HepG2 (cell line): ENCODE results near the gene CALR. TPM values are rescaled to one million over a fixed set of nuclear protein-coding genes. Genes with fewer than 3 reads are reported as not detected.
A peak's percentile ranks its signal among the peaks of the same experiment; 100 is the strongest.

Experiments used
- AGO2 ChIP-seq: fragments of 200-400 bp; formaldehyde crosslinking; optimal IDR thresholded peaks from 2 replicates; pipeline ENCODE3; 2017; ENCODE audit warnings: mild to moderate bottlenecking, low read depth, low read length, moderate library complexity
- AKAP8 ChIP-seq: sonication (generic); formaldehyde crosslinking; IDR thresholded peaks from 2 replicates; pipeline ENCODE4 v1.5.1; 2020; ENCODE audit warnings: mild to moderate bottlenecking, missing genetic modification reagents
- CBX5 ChIP-seq: sonication (generic); formaldehyde crosslinking; IDR thresholded peaks from 2 replicates; pipeline ENCODE4 v1.4.0; 2020; ENCODE audit warnings: missing genetic modification reagents, borderline replicate concordance
- IKZF4 ChIP-seq: sonication (generic); formaldehyde crosslinking; IDR thresholded peaks from 2 replicates; pipeline ENCODE4 v1.5.1; 2020; ENCODE audit warnings: borderline replicate concordance, mild to moderate bottlenecking, low read depth, missing genetic modification reagents; ENCODE audit errors: not compliant biosample characterization
- NFKBIZ ChIP-seq: IDR thresholded peaks from 2 replicates; pipeline ENCODE4 v1.6.1; 2018; ENCODE audit warnings: missing genetic modification reagents, missing compliant biosample characterization
- PHF21A ChIP-seq: sonication (generic); formaldehyde crosslinking; IDR thresholded peaks from 2 replicates; pipeline ENCODE4 v1.5.0; 2020; ENCODE audit warnings: mild to moderate bottlenecking, missing genetic modification reagents
- POGZ ChIP-seq: sonication (generic); formaldehyde crosslinking; IDR thresholded peaks from 2 replicates; pipeline ENCODE4 v1.4.0; 2020; ENCODE audit warnings: mild to moderate bottlenecking, missing genetic modification reagents
- SMAD3 ChIP-seq: sonication (generic); formaldehyde crosslinking; IDR thresholded peaks from 2 replicates; pipeline ENCODE4 v1.4.0; 2020; ENCODE audit warnings: missing genetic modification reagents
- TEAD2 ChIP-seq: sonication (generic); formaldehyde crosslinking; IDR thresholded peaks from 2 replicates; pipeline ENCODE4 v1.9.0; 2021; ENCODE audit warnings: missing genetic modification reagents
- ZKSCAN8 ChIP-seq: IDR thresholded peaks from 2 replicates; pipeline ENCODE4 v1.6.1; 2016; ENCODE audit warnings: borderline replicate concordance, missing genetic modification reagents, missing compliant biosample characterization
- ZNF136 ChIP-seq: sonication (generic); formaldehyde crosslinking; IDR thresholded peaks from 2 replicates; pipeline ENCODE4 v1.8.1; 2022; ENCODE audit warnings: low read depth, mild to moderate bottlenecking, moderate library complexity, missing genetic modification reagents
- ZNF224 ChIP-seq: sonication (generic); formaldehyde crosslinking; IDR thresholded peaks from 2 replicates; pipeline ENCODE4 v1.5.0; 2020; ENCODE audit warnings: mild to moderate bottlenecking, missing genetic modification reagents
- ZNF333 ChIP-seq: sonication (generic); formaldehyde crosslinking; IDR thresholded peaks from 2 replicates; pipeline ENCODE4 v1.4.0; 2020; ENCODE audit warnings: mild to moderate bottlenecking, missing genetic modification reagents, borderline replicate concordance
- ZNF343 ChIP-seq: sonication (generic); formaldehyde crosslinking; IDR thresholded peaks from 2 replicates; pipeline ENCODE4 v1.4.0; 2020; ENCODE audit warnings: mild to moderate bottlenecking, missing genetic modification reagents
- ZNF468 ChIP-seq: sonication (generic); formaldehyde crosslinking; IDR thresholded peaks from 2 replicates; pipeline ENCODE4 v1.8.0; 2022; ENCODE audit warnings: mild to moderate bottlenecking, moderate library complexity, missing genetic modification reagents
- ZSCAN30 ChIP-seq: sonication (generic); formaldehyde crosslinking; IDR thresholded peaks from 2 replicates; pipeline ENCODE4 v1.5.0; 2020; ENCODE audit warnings: mild to moderate bottlenecking, missing genetic modification reagents
- polyA plus RNA-seq, 8 experiments: library from polyadenylated mRNA; depleted of rRNA in 3 of 8; stranded (reverse) in 7 of 8; unstranded in 1 of 8; fragments of >200 nt; fragmentation: Illumina TruSeq in 4 of 8; extraction: Trizol in 4 of 8; gene quantifications; 2 replicates each; pipeline versions ENCODE4 v1.2.1 to v1.2.3, GENCODE V29; 2011 to 2016; ENCODE audit warnings: low read depth in 4 of 8, missing spikeins in 1 of 8, mixed read lengths in 1 of 8; ENCODE audit not compliant: insufficient read depth in 1 of 8
- total RNA-seq, 5 experiments: library from RNA; depleted of rRNA; stranded (reverse); fragments of >200 nt; fragmentation: Illumina TruSeq; extraction: Trizol; gene quantifications; 2 replicates each; pipeline ENCODE4 v1.2.3, GENCODE V29; 2016; ENCODE audit warnings: low read depth in 1 of 5
- TF ChIP-seq, protein P1 (sequence below): sonication (generic); formaldehyde crosslinking; IDR thresholded peaks from 2 replicates; pipeline ENCODE4 v1.9.0; 2021; ENCODE audit warnings: mild to moderate bottlenecking, missing genetic modification reagents
- TF ChIP-seq, protein P2 (sequence below): sonication (generic); formaldehyde crosslinking; IDR thresholded peaks from 2 replicates; pipeline ENCODE4 v1.8.0; 2022; ENCODE audit warnings: missing genetic modification reagents, mild to moderate bottlenecking, moderate library complexity, borderline replicate concordance
- TF ChIP-seq, protein P3 (sequence below): conservative IDR thresholded peaks from 2 replicates; pipeline ENCODE4 v1.6.1; 2018; ENCODE audit warnings: missing genetic modification reagents
- TF ChIP-seq, protein P4 (sequence below): sonication (generic); formaldehyde crosslinking; IDR thresholded peaks from 2 replicates; pipeline ENCODE4 v1.8.1; 2023; ENCODE audit warnings: mild to moderate bottlenecking, missing genetic modification reagents, borderline replicate concordance

CALR gene
- total and polyA plus RNA-seq, 2 of the 13 experiments (the other 11 are each of a cell fraction or from before 2014, with no cell fraction given): 898 to 934 TPM

DNA sequence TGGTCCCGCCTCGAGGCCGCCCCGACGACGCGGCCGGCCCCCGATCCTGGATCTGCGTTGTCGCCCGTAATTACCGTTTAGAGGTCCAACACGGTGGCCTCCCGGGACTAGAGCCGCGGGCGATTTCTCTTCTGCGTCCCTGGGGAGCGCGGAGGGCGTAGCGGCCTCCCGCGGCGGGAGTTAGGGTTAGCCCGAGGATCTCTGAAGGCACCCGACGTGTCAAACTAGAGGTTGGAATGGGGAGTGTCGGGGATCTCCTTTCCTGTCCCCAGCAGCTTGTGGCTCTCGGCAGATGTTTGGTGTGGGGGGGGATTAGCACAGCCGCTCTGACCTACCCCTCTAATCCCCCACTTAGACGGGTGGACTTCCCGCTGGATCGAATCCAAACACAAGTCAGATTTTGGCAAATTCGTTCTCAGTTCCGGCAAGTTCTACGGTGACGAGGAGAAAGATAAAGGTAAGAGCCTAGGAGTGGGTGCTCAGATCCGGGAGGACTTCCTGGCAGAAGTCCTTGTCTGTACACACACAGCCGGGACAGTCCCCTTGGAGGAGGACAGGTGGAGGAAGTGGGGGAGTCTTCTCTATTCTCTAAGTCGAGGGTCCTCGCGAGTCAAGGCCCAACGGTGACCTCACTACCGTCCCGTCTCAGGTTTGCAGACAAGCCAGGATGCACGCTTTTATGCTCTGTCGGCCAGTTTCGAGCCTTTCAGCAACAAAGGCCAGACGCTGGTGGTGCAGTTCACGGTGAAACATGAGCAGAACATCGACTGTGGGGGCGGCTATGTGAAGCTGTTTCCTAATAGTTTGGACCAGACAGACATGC, 581 bp downstream of the CALR start (continued):
- TF ChIP-seq, protein P1, sequence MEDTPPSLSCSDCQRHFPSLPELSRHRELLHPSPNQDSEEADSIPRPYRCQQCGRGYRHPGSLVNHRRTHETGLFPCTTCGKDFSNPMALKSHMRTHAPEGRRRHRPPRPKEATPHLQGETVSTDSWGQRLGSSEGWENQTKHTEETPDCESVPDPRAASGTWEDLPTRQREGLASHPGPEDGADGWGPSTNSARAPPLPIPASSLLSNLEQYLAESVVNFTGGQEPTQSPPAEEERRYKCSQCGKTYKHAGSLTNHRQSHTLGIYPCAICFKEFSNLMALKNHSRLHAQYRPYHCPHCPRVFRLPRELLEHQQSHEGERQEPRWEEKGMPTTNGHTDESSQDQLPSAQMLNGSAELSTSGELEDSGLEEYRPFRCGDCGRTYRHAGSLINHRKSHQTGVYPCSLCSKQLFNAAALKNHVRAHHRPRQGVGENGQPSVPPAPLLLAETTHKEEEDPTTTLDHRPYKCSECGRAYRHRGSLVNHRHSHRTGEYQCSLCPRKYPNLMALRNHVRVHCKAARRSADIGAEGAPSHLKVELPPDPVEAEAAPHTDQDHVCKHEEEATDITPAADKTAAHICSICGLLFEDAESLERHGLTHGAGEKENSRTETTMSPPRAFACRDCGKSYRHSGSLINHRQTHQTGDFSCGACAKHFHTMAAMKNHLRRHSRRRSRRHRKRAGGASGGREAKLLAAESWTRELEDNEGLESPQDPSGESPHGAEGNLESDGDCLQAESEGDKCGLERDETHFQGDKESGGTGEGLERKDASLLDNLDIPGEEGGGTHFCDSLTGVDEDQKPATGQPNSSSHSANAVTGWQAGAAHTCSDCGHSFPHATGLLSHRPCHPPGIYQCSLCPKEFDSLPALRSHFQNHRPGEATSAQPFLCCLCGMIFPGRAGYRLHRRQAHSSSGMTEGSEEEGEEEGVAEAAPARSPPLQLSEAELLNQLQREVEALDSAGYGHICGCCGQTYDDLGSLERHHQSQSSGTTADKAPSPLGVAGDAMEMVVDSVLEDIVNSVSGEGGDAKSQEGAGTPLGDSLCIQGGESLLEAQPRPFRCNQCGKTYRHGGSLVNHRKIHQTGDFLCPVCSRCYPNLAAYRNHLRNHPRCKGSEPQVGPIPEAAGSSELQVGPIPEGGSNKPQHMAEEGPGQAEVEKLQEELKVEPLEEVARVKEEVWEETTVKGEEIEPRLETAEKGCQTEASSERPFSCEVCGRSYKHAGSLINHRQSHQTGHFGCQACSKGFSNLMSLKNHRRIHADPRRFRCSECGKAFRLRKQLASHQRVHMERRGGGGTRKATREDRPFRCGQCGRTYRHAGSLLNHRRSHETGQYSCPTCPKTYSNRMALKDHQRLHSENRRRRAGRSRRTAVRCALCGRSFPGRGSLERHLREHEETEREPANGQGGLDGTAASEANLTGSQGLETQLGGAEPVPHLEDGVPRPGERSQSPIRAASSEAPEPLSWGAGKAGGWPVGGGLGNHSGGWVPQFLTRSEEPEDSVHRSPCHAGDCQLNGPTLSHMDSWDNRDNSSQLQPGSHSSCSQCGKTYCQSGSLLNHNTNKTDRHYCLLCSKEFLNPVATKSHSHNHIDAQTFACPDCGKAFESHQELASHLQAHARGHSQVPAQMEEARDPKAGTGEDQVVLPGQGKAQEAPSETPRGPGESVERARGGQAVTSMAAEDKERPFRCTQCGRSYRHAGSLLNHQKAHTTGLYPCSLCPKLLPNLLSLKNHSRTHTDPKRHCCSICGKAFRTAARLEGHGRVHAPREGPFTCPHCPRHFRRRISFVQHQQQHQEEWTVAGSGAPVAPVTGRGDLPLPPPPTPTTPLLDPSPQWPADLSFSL (CRISPR knock-in tag): no peak
- TF ChIP-seq ZKSCAN8 (CRISPR knock-in tag) (no peak), ZNF136 (no peak), ZSCAN30 (CRISPR knock-in tag) (no peak), IKZF4 (CRISPR knock-in tag) (no peak), POGZ (CRISPR knock-in tag) (no peak), ZNF333 (CRISPR knock-in tag) (no peak), ZNF468 (0 out of 2 replicates have a peak, but pooled peaks have one; percentile 38), NFKBIZ (CRISPR knock-in tag) (no peak), SMAD3 (no peak), PHF21A (CRISPR knock-in tag) (no peak), AKAP8 (CRISPR knock-in tag) (no peak), CBX5 (CRISPR knock-in tag) (no peak), TEAD2 (CRISPR knock-in tag) (no peak), AGO2 (peak; percentile 94), ZNF224 (CRISPR knock-in tag) (0 out of 2 replicates have a peak, but pooled peaks have one; percentile 43), ZNF343 (no peak)
- TF ChIP-seq, protein P2, sequence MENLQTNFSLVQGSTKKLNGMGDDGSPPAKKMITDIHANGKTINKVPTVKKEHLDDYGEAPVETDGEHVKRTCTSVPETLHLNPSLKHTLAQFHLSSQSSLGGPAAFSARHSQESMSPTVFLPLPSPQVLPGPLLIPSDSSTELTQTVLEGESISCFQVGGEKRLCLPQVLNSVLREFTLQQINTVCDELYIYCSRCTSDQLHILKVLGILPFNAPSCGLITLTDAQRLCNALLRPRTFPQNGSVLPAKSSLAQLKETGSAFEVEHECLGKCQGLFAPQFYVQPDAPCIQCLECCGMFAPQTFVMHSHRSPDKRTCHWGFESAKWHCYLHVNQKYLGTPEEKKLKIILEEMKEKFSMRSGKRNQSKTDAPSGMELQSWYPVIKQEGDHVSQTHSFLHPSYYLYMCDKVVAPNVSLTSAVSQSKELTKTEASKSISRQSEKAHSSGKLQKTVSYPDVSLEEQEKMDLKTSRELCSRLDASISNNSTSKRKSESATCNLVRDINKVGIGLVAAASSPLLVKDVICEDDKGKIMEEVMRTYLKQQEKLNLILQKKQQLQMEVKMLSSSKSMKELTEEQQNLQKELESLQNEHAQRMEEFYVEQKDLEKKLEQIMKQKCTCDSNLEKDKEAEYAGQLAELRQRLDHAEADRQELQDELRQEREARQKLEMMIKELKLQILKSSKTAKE (CRISPR knock-in tag): no peak
- TF ChIP-seq, protein P3, sequence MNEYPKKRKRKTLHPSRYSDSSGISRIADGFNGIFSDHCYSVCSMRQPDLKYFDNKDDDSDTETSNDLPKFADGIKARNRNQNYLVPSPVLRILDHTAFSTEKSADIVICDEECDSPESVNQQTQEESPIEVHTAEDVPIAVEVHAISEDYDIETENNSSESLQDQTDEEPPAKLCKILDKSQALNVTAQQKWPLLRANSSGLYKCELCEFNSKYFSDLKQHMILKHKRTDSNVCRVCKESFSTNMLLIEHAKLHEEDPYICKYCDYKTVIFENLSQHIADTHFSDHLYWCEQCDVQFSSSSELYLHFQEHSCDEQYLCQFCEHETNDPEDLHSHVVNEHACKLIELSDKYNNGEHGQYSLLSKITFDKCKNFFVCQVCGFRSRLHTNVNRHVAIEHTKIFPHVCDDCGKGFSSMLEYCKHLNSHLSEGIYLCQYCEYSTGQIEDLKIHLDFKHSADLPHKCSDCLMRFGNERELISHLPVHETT (CRISPR knock-in tag): no peak
- TF ChIP-seq, protein P4, sequence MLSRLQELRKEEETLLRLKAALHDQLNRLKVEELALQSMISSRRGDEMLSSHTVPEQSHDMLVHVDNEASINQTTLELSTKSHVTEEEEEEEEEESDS (CRISPR knock-in tag): no peak
